IPS DF 4.7 (cell line): ENCODE data around the gene MGST3.
"Not testable (repeated sequence)": the region's sequence is repeated elsewhere in the genome, so short reads cannot be mapped to it uniquely, and the experiment has no call there.

Source experiments
- DNase-seq: peaks from one replicate; pipeline ENCODE4 v3.0.0-alpha.2; 2013; ENCODE audit warnings: low spot score; ENCODE audit errors: extremely low read depth

Gene MGST3

GRCh38 chr1:165650981-165651625 lies 20.1 kb downstream of the MGST3 start:
- DNase-seq: no peak

- not testable (repeated sequence) for DNase-seq
Observed at GRCh38 chr1:165658766-165659580, 27.9 kb downstream of the MGST3 start.

- DNase-seq: peak; percentile 11
Observed at GRCh38 chr1:165659581-165659895, 28.5 kb downstream of the MGST3 start.

GRCh38 chr1:165661703-165662102 lies 30.7 kb downstream of the MGST3 start:
- no peak for DNase-seq

- no peak for DNase-seq
Observed at GRCh38 chr1:165662186-165662585, 31.2 kb downstream of the MGST3 start.

- DNase-seq: no peak
Observed at GRCh38 chr1:165666152-165666825, 35.3 kb downstream of the MGST3 start.

- DNase-seq: no peak
Observed at GRCh38 chr1:165668184-165668583, 37.1 kb downstream of the MGST3 start.

GRCh38 chr1:165671526-165671925 lies 40.5 kb downstream of the MGST3 start:
- DNase-seq: no peak

GRCh38 chr1:165674599-165674998 lies 43.6 kb downstream of the MGST3 start:
- DNase-seq: no peak

GRCh38 chr1:165675794-165676193 lies 44.8 kb downstream of the MGST3 start:
- DNase-seq: no peak

GRCh38 chr1:165678509-165678908 lies 47.5 kb downstream of the MGST3 start:
- no peak for DNase-seq

GRCh38 chr1:165679282-165680036 lies 48.4 kb downstream of the MGST3 start:
- DNase-seq: no peak

GRCh38 chr1:165680303-165680702 lies 49.3 kb downstream of the MGST3 start:
- no peak for DNase-seq

- DNase-seq: not testable (repeated sequence)
Observed at GRCh38 chr1:165680773-165681172, 49.7 kb downstream of the MGST3 start.

GRCh38 chr1:165683848-165684485 lies 52.9 kb downstream of the MGST3 start:
- DNase-seq: no peak

- no peak for DNase-seq
Observed at GRCh38 chr1:165686121-165686970, 55.3 kb downstream of the MGST3 start.

- DNase-seq: no peak
Observed at GRCh38 chr1:165686971-165687433, 56.0 kb downstream of the MGST3 start.

- no peak for DNase-seq
Observed at GRCh38 chr1:165688046-165688445, 57.0 kb downstream of the MGST3 start.

- no peak for DNase-seq
Observed at GRCh38 chr1:165695031-165695430, 64.0 kb downstream of the MGST3 start.

- DNase-seq: no peak
Observed at GRCh38 chr1:165696625-165697100, 65.6 kb downstream of the MGST3 start.
